Measurements from ENCODE around the gene TCEAL1. TPM values are rescaled to one million over a fixed set of nuclear protein-coding genes. Genes with fewer than 3 reads are reported as not detected.

The TCEAL1 gene
- total and polyA plus RNA-seq, 11 donors: 16.4 to 33.2 (median 23.1) TPM

DNA sequence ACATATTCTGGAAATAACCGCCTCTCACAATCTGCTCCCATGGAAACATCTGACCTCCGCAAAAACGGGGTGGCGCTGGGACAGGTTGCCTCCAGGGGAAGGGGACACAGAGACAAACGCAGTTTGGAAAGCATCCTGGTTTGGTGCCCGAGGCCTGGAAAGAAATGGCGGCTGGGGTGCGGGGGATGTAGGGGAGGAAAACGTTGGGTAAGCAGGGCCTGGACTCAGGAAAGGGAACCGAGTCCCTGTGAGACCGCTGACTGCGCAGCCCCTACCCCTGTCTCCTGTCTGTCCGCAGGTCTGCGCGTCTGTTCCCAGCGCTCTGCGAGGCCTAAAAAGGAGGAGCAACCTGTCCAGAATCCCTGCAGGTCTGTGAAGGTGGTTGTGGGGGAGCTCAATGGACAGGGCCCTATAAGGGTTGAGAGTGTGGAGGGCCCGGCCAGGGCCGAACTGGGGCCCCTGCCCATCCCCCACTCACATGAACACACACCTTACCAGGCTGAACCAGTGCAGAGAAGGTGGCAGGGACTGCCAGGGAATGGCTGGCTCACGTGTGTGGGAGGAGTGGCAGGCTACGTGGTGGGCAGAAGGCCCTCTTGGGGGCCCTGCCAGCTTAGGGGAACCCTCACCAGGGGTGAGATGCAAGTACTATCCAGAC, 20.3 kb upstream of the TCEAL1 start:
- ATAC-seq (peak; percentile 32 to 63 (median 51)), DNase-seq (peak in 4 of 5 donors; percentile 7 to 26 (median 22))
- Histone ChIP-seq H3K9me3 (no peaks in the 10 kb centered on the region), H3K27ac (peak overlapping the region; percentile 53 to 90 (median 84)), H3K4me3 (peak overlapping the region; percentile 42 to 94 (median 70)), H3K27me3 (peaks cover 0 to 14% (median 0%) of the 10 kb centered on the region in 9 donors), H3K36me3 (peaks cover 0 to 6% (median 0%) of the 10 kb centered on the region in 9 donors), H3K4me1 (peaks cover 0 to 6% (median 0%) of the 10 kb centered on the region in 12 donors)
- WGBS, 4 donors: 6 to 18% (median 12%) methylated on average over 13 to 21 of the region's 21 CpGs
- TF ChIP-seq, protein P1, sequence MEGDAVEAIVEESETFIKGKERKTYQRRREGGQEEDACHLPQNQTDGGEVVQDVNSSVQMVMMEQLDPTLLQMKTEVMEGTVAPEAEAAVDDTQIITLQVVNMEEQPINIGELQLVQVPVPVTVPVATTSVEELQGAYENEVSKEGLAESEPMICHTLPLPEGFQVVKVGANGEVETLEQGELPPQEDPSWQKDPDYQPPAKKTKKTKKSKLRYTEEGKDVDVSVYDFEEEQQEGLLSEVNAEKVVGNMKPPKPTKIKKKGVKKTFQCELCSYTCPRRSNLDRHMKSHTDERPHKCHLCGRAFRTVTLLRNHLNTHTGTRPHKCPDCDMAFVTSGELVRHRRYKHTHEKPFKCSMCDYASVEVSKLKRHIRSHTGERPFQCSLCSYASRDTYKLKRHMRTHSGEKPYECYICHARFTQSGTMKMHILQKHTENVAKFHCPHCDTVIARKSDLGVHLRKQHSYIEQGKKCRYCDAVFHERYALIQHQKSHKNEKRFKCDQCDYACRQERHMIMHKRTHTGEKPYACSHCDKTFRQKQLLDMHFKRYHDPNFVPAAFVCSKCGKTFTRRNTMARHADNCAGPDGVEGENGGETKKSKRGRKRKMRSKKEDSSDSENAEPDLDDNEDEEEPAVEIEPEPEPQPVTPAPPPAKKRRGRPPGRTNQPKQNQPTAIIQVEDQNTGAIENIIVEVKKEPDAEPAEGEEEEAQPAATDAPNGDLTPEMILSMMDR (IDR thresholded peaks at IDR 0.05): no peak
- no peak for TF ChIP-seq POLR2A (IDR thresholded peaks at IDR 0.05)
- intact Hi-C loops (cut with DNase I): no loop called here

- no peak for ATAC-seq
- TF ChIP-seq POLR2A (IDR thresholded peaks at IDR 0.05): no peak
- TF ChIP-seq, protein P1 (IDR thresholded peaks at IDR 0.05): no peak
- WGBS, 4 donors: 54 to 91% (median 74%) methylated on average over 1 of the region's 1 CpG
- intact Hi-C loops (cut with DNase I): no loop called here
- Histone ChIP-seq H3K36me3 (peaks cover 0 to 6% (median 0%) of the 10 kb centered on the region in 9 donors), H3K27ac (no peak overlapping the region), H3K27me3 (peaks cover 0 to 14% (median 0%) of the 10 kb centered on the region in 9 donors), H3K4me3 (no peak overlapping the region), H3K4me1 (peaks cover 0 to 6% (median 0%) of the 10 kb centered on the region in 12 donors), H3K9me3 (no peaks in the 10 kb centered on the region)
- DNase-seq: no peak
Measured at GRCh38 chrX:103610282-103610681, 18.5 kb upstream of the TCEAL1 start.

GRCh38 chrX:103613362-103613890, 15.3 kb upstream of the TCEAL1 start:
- WGBS, 4 donors: 38 to 89% (median 64%) methylated on average over 1 of the region's 1 CpG
- no peak for TF ChIP-seq POLR2A (IDR thresholded peaks at IDR 0.05)
- TF ChIP-seq, protein P1 (IDR thresholded peaks at IDR 0.05): no peak
- ATAC-seq (no peak), DNase-seq (no peak)
- intact Hi-C loops (cut with DNase I): no loop called here
- Histone ChIP-seq H3K9me3 (no peaks in the 10 kb centered on the region), H3K4me3 (no peak overlapping the region), H3K36me3 (peaks cover 0 to 9% (median 0%) of the 10 kb centered on the region in 9 donors), H3K4me1 (peaks cover 0 to 4% (median 0%) of the 10 kb centered on the region in 12 donors), H3K27me3 (peaks cover 0 to 6% (median 0%) of the 10 kb centered on the region in 9 donors), H3K27ac (no peak overlapping the region)

GRCh38 chrX:103614999-103615398, 13.8 kb upstream of the TCEAL1 start:
- H3K9me3 ChIP-seq: no peaks in the 10 kb centered on the region
- no peak overlapping the region for H3K4me3 ChIP-seq
- DNase-seq (no peak), ATAC-seq (no peak)
- intact Hi-C loops (cut with DNase I): no loop called here
- 76 to 100% (median 86%) methylated on average over 1 of the region's 1 CpG for WGBS, 4 donors
- no peak overlapping the region for H3K27ac ChIP-seq
- peaks cover 0 to 9% (median 0%) of the 10 kb centered on the region in 9 donors for H3K36me3 ChIP-seq
- TF ChIP-seq, protein P1 (IDR thresholded peaks at IDR 0.05): no peak
- TF ChIP-seq POLR2A (IDR thresholded peaks at IDR 0.05): no peak
- peaks cover 0 to 1% (median 0%) of the 10 kb centered on the region in 9 donors for H3K27me3 ChIP-seq
- no peaks in the 10 kb centered on the region for H3K4me1 ChIP-seq
